Germinal center (tissue), 1 donor: Measurements from ENCODE around the gene PRKAB2.
"Not testable (repeated sequence)": the region's sequence is repeated elsewhere in the genome, so short reads cannot be mapped to it uniquely, and the experiment has no call there.

Source experiments
- DNase-seq: peaks from one replicate; pipeline ENCODE4 v3.0.0; 2012; ENCODE audit warnings: mixed read lengths, low spot score

Gene PRKAB2

GRCh38 chr1:147109762-147110161 is 62.5 kb downstream of the PRKAB2 start:
- no peak for DNase-seq

DNA sequence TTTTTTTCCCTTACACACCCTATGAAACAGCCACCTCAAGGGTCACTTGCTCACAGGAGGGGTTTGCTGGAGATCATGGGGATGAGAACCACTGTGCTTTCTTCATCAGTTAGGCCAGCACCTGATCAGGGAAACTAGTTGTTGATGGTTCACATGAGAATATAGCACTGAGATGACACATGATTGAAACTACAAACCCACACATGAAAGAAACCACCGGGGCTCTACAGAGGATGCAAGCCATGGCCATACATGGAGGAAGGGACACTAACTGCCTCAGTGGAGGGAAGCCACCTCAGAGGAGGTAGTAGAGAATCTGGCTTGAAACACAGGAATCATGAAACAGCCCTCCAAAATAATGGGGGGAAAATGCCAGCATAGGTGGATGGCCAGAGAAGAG is 63.2 kb downstream of the PRKAB2 start:
- no peak for DNase-seq

DNA sequence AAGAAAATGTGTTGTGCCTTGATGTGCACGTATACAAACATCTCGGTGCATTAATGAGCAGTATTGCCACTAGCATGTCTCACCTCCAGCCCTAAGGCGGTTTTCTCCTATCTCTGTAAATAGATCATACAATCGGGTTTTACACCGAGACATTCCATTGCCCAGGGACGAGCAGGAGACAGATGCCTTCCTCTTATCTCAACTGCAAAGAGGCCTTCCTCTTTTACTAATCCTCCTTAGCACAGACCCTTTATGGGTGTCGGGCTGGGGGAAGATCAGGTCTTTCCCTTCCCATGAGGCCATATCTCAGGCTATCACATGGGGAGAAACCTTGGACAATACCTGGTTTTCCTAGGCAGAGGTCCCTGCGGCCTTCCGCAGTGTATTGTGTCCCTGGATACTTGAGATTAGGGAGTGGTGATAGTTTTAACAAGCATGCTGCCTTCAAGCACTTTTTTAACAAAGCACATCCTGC is 65.8 kb downstream of the PRKAB2 start:
- DNase-seq: not testable (repeated sequence)

GRCh38 chr1:147105909-147106308 is 66.4 kb downstream of the PRKAB2 start:
- no peak for DNase-seq
